Fibroblast of lung (primary cell): ENCODE data around the gene TTC4. TPM values are rescaled to one million over a fixed set of nuclear protein-coding genes. Genes with fewer than 3 reads are reported as not detected.

ENCODE experiments used
- DNase-seq, 2 donors: peaks; one replicate each; pipeline versions ENCODE4 v3.0.0 to v3.0.0-alpha.2; 2010; ENCODE audit warnings: low read depth in 2 of 2
- H2AFZ ChIP-seq: 2 replicates; pipeline ENCODE4 v1.5.1; 2012; ENCODE audit warnings: low read length, control low read depth, inconsistent platforms
- H3K27ac ChIP-seq: 2 replicates; pipeline ENCODE4 v1.5.1; 2011; ENCODE audit warnings: low read length, control low read depth; ENCODE audit not compliant: insufficient read depth
- H3K27me3 ChIP-seq: 2 replicates; pipeline ENCODE4 v1.5.1; 2011; ENCODE audit warnings: mild to moderate bottlenecking, low read length; ENCODE audit not compliant: control insufficient read depth, insufficient read depth
- H3K36me3 ChIP-seq: 2 replicates; pipeline ENCODE4 v1.5.1; 2011; ENCODE audit warnings: low read length; ENCODE audit not compliant: control insufficient read depth, insufficient read depth
- H3K4me1 ChIP-seq: 2 replicates; pipeline ENCODE4 v1.5.1; 2011; ENCODE audit warnings: low read length; ENCODE audit not compliant: control insufficient read depth, insufficient read depth; ENCODE audit errors: extremely low read depth
- H3K4me2 ChIP-seq: 2 replicates; pipeline ENCODE4 v1.5.1; 2011; ENCODE audit warnings: low read length, control low read depth; ENCODE audit not compliant: insufficient read depth; ENCODE audit errors: extremely low read depth
- H3K4me3 ChIP-seq, 4 experiments: fragments of 200-600 bp in 1 of 4; sonication (generic) in 1 of 4; replicated peaks in 1 of 4; 2 replicates each; pipeline ENCODE4 v1.5.1; 2011 to 2016; ENCODE audit warnings: low read length in 4 of 4, low read depth in 3 of 4, mild to moderate bottlenecking in 3 of 4, control low read depth in 2 of 4, inconsistent platforms in 1 of 4, mixed read lengths in 1 of 4; ENCODE audit not compliant: insufficient read depth in 1 of 4; ENCODE audit errors: control extremely low read depth in 1 of 4
- H3K79me2 ChIP-seq: 2 replicates; pipeline ENCODE4 v1.5.1; 2012; ENCODE audit warnings: mild to moderate bottlenecking, low read length, inconsistent platforms; ENCODE audit not compliant: control insufficient read depth, insufficient read depth
- H3K9ac ChIP-seq: 2 replicates; pipeline ENCODE4 v1.5.1; 2011; ENCODE audit warnings: mild to moderate bottlenecking, low read length, control low read depth; ENCODE audit not compliant: insufficient read depth
- H3K9me3 ChIP-seq: 2 replicates; pipeline ENCODE4 v1.5.1; 2012; ENCODE audit warnings: low read depth, low read length; ENCODE audit not compliant: control insufficient read depth, insufficient read depth
- H4K20me1 ChIP-seq: 2 replicates; pipeline ENCODE4 v1.5.1; 2011; ENCODE audit warnings: low read length; ENCODE audit not compliant: control insufficient read depth, insufficient read depth; ENCODE audit errors: extremely low read depth
- EZH2 ChIP-seq: IDR thresholded peaks from 2 replicates; pipeline ENCODE4 v1.5.1; 2012; ENCODE audit warnings: low read length, control low read depth, mild to moderate bottlenecking; ENCODE audit errors: missing control alignments
- polyA plus RNA-seq, 2 donors: library from polyadenylated mRNA; depleted of rRNA in 1 of 2; stranded (reverse) in 1 of 2; unstranded in 1 of 2; fragments of >200 nt; gene quantifications; 2 replicates each; pipeline ENCODE4 v1.2.1, GENCODE V29; 2011 to 2012; ENCODE audit warnings: missing spikeins in 1 of 2
- total RNA-seq: library from RNA; depleted of rRNA; stranded (reverse); fragments of >200 nt; gene quantifications from 2 replicates; pipeline ENCODE4 v1.2.1, GENCODE V29; 2014
- TF ChIP-seq, protein P1 (sequence below), 2 donors: IDR thresholded peaks in 1 of 2; conservative IDR thresholded peaks in 1 of 2; 1 replicate in 1 of 2; 2 replicates in 1 of 2; pipeline ENCODE4 v1.5.1; 2011 to 2012; ENCODE audit warnings: low read length in 2 of 2, control low read depth in 1 of 2, inconsistent platforms in 1 of 2, low read depth in 1 of 2, mild to moderate bottlenecking in 1 of 2

The TTC4 gene
- total and polyA plus RNA-seq, 2 donors (not counting 1 experiment from before 2014, with no cell fraction given): 19.3 to 19.8 TPM

DNA sequence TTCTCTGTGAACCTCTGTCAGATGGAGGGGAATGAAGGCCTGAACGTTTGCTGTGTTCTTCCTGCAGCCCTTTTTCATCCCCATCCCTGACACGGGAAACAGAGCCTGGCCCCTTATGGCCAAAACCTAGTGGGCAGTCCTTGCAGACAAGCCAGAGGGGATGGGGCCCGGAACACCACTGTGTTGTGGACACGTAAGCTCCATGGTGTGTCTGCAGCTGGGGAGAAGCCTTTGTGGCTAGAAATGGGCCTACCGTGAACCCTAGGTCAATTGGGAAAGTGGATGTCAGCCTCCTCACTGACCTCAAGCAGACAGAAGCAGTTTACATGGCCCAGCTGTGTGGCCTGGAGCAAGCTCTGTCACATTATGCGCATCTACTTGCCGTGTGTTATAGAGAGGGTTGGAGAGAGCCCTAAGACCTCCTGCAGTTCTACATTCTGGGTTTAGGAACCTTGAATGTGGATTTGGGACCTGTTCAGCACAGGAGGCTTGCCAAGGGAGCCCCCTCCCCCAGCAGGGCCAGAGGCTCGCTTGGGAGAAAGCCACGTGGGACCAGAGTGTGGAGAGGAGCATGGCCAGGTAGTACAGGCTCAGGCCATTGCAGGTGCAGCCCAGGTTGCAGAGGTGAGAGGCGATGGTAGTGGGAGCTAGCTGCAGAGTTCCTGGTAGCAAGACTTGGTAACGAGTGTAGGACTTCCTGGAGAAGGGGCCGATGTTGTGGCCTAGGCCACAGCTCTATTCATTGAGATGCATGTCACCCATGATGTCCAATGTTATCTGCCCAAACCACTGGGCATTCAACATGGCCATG, 28.0 kb downstream of the TTC4 start:
- no peaks in the 10 kb centered on the region for H3K27me3 ChIP-seq
- H3K9me3 ChIP-seq: no peaks in the 10 kb centered on the region
- no peak overlapping the region for H3K4me2 ChIP-seq
- no peak for TF ChIP-seq EZH2
- TF ChIP-seq, protein P1, sequence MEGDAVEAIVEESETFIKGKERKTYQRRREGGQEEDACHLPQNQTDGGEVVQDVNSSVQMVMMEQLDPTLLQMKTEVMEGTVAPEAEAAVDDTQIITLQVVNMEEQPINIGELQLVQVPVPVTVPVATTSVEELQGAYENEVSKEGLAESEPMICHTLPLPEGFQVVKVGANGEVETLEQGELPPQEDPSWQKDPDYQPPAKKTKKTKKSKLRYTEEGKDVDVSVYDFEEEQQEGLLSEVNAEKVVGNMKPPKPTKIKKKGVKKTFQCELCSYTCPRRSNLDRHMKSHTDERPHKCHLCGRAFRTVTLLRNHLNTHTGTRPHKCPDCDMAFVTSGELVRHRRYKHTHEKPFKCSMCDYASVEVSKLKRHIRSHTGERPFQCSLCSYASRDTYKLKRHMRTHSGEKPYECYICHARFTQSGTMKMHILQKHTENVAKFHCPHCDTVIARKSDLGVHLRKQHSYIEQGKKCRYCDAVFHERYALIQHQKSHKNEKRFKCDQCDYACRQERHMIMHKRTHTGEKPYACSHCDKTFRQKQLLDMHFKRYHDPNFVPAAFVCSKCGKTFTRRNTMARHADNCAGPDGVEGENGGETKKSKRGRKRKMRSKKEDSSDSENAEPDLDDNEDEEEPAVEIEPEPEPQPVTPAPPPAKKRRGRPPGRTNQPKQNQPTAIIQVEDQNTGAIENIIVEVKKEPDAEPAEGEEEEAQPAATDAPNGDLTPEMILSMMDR (conservative IDR thresholded peaks at IDR 0.05 in 1 of 2, IDR thresholded peaks at IDR 0.05 in 1 of 2; ENCODE audit: low read depth in 1 of 2, low read length in 2 of 2): no peak
- H3K4me3 ChIP-seq: no peak overlapping the region
- H2AFZ ChIP-seq: no peak overlapping the region
- no peaks in the 10 kb centered on the region for H3K4me1 ChIP-seq
- no peak for DNase-seq
- H4K20me1 ChIP-seq: no peaks in the 10 kb centered on the region
- peaks cover 8% of the 10 kb centered on the region for H3K36me3 ChIP-seq
- H3K9ac ChIP-seq: no peak overlapping the region
- H3K27ac ChIP-seq: no peak overlapping the region
- H3K79me2 ChIP-seq: no peaks in the 10 kb centered on the region

DNA sequence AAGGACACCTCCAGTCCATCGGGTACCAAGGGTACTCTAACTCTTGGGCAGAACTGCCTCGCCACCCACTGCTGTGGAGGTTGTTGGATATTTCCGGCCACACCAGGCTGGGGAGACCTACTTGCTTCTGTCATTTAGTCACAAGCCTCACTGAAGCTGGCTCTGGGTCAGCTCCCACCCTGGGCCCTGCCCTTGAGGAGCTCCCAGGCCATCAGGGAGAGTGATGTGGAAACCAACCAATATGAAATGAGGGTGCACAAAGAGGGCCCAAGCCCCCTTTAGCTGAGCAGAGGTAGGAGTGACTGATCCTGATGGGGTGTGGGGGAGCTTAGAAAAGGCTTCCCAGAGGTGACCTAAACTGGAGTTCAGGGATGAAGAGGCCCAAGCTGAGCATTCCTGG, 29.0 kb downstream of the TTC4 start:
- TF ChIP-seq EZH2: no peak
- TF ChIP-seq, protein P1 (conservative IDR thresholded peaks at IDR 0.05 in 1 of 2, IDR thresholded peaks at IDR 0.05 in 1 of 2; ENCODE audit: low read depth in 1 of 2, low read length in 2 of 2): no peak

DNA sequence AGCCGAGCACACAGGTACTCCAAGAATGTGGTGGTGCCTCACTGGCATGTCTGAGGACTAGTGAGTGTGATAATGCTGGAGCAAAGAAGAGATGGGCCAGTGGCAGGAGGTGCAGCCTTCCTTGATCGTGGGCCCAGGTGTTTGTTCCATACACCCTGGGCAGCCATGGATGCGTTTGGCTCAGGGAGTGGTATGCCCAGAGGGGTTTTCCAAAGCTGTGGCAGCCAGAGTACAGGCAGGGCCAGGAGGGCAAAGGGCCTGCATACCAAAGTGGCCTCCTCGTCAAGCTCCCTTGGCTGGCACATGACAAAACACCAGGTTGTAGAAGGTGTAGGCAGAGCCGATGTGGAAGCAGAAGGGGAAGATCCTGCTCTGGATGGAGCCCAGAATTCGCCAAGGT, 29.6 kb downstream of the TTC4 start:
- no peak overlapping the region for H2AFZ ChIP-seq
- H3K27me3 ChIP-seq: peaks cover 2% of the 10 kb centered on the region
- no peak for DNase-seq
- peaks cover 6% of the 10 kb centered on the region for H3K36me3 ChIP-seq
- no peaks in the 10 kb centered on the region for H3K79me2 ChIP-seq
- H4K20me1 ChIP-seq: no peaks in the 10 kb centered on the region
- no peak overlapping the region for H3K4me3 ChIP-seq
- no peak for TF ChIP-seq EZH2
- TF ChIP-seq, protein P1 (conservative IDR thresholded peaks at IDR 0.05 in 1 of 2, IDR thresholded peaks at IDR 0.05 in 1 of 2; ENCODE audit: low read depth in 1 of 2, low read length in 2 of 2): no peak
- H3K9ac ChIP-seq: no peak overlapping the region
- H3K27ac ChIP-seq: no peak overlapping the region
- H3K4me2 ChIP-seq: no peak overlapping the region
- no peaks in the 10 kb centered on the region for H3K4me1 ChIP-seq
- H3K9me3 ChIP-seq: no peaks in the 10 kb centered on the region

More for the DNA sequence above, 29.0 kb downstream of the TTC4 start:
- no peak for DNase-seq
- Histone ChIP-seq H3K27me3 (peaks cover 2% of the 10 kb centered on the region), H4K20me1 (no peaks in the 10 kb centered on the region), H3K27ac (no peak overlapping the region), H2AFZ (no peak overlapping the region), H3K9ac (no peak overlapping the region), H3K36me3 (peaks cover 6% of the 10 kb centered on the region), H3K4me3 (no peak overlapping the region), H3K4me2 (no peak overlapping the region), H3K79me2 (no peaks in the 10 kb centered on the region), H3K4me1 (no peaks in the 10 kb centered on the region), H3K9me3 (no peaks in the 10 kb centered on the region)
